Keratinocyte (primary cell): ENCODE measurements around the gene LIPN. TPM values are rescaled to one million over a fixed set of nuclear protein-coding genes. Genes with fewer than 3 reads are reported as not detected.
A peak's percentile ranks its signal among the peaks of the same experiment; 100 is the strongest.

Experiments
- DNase-seq: peaks from one replicate; pipeline ENCODE4 v3.0.0-alpha.2; 2011; ENCODE audit warnings: low read depth, missing footprints, low spot score
- FAIRE-seq: peaks from 2 replicates; lab custom pipeline; 2011; peaks lifted over from hg19 to GRCh38; lab: Jason Lieb, UNC
- H2AFZ ChIP-seq: 2 replicates; pipeline ENCODE4 v1.6.0; 2012; ENCODE audit warnings: low read length, control low read depth, inconsistent platforms; ENCODE audit not compliant: control insufficient read depth
- H3K27ac ChIP-seq: 2 replicates; pipeline ENCODE4 v1.5.1; 2011; ENCODE audit warnings: low read length; ENCODE audit not compliant: control insufficient read depth, insufficient read depth
- H3K27me3 ChIP-seq: 3 replicates; pipeline ENCODE4 v1.6.0; 2011; ENCODE audit warnings: low read length; ENCODE audit not compliant: control insufficient read depth, insufficient read depth; ENCODE audit errors: extremely low read depth
- H3K36me3 ChIP-seq, 2 experiments: 2 replicates in 1 of 2; 3 replicates in 1 of 2; pipeline ENCODE4 v1.5.1; 2011; ENCODE audit warnings: low read length in 2 of 2, mild to moderate bottlenecking in 1 of 2; ENCODE audit not compliant: control insufficient read depth in 2 of 2, insufficient read depth in 2 of 2; ENCODE audit errors: extremely low read depth in 1 of 2
- H3K4me1 ChIP-seq: 3 replicates; pipeline ENCODE4 v1.5.1; 2011; ENCODE audit warnings: low read length; ENCODE audit not compliant: control insufficient read depth, insufficient read depth; ENCODE audit errors: extremely low read depth
- H3K4me2 ChIP-seq: 3 replicates; pipeline ENCODE4 v1.6.0; 2011; ENCODE audit warnings: low read depth, low read length; ENCODE audit not compliant: control insufficient read depth, insufficient read depth; ENCODE audit errors: extremely low read depth
- H3K4me3 ChIP-seq, 3 experiments: fragments of 200-600 bp in 1 of 3; sonication (generic) in 1 of 3; 2 replicates in 2 of 3; 3 replicates in 1 of 3; pipeline ENCODE4 v1.5.1; 2011 to 2016; ENCODE audit warnings: low read length in 3 of 3, mild to moderate bottlenecking in 3 of 3, control low read depth in 2 of 3, inconsistent platforms in 1 of 3, low read depth in 1 of 3, mixed read lengths in 1 of 3, mixed run types in 1 of 3, moderate library complexity in 1 of 3; ENCODE audit not compliant: control insufficient read depth in 2 of 3, insufficient read depth in 2 of 3; ENCODE audit errors: extremely low read depth in 1 of 3
- H3K79me2 ChIP-seq: 2 replicates; pipeline ENCODE4 v1.6.0; 2012; ENCODE audit warnings: low read length; ENCODE audit not compliant: control insufficient read depth, insufficient read depth
- H3K9ac ChIP-seq: 3 replicates; pipeline ENCODE4 v1.6.0; 2011; ENCODE audit warnings: low read length; ENCODE audit not compliant: control insufficient read depth, insufficient read depth; ENCODE audit errors: extremely low read depth
- H3K9me1 ChIP-seq: 3 replicates; pipeline ENCODE4 v1.6.0; 2011; ENCODE audit warnings: low read length; ENCODE audit not compliant: control insufficient read depth, insufficient read depth; ENCODE audit errors: extremely low read depth
- H3K9me3 ChIP-seq: 2 replicates; pipeline ENCODE4 v1.5.1; 2012; ENCODE audit warnings: low read depth, low read length; ENCODE audit not compliant: control insufficient read depth
- H4K20me1 ChIP-seq: 3 replicates; pipeline ENCODE4 v1.6.0; 2011; ENCODE audit warnings: low read length; ENCODE audit not compliant: control insufficient read depth, insufficient read depth; ENCODE audit errors: extremely low read depth
- CTCF ChIP-seq, 3 experiments: IDR thresholded peaks in 1 of 3; conservative IDR thresholded peaks in 1 of 3; optimal IDR thresholded peaks in 1 of 3; 2 replicates in 2 of 3; 3 replicates in 1 of 3; pipeline versions ENCODE3 to v1.5.1; 2011; ENCODE audit warnings: low read length in 3 of 3, mild to moderate bottlenecking in 3 of 3, moderate library complexity in 2 of 3, control low read depth in 1 of 3, inconsistent platforms in 1 of 3; ENCODE audit not compliant: insufficient read depth in 2 of 3; ENCODE audit errors: extremely low read depth in 1 of 3
- EZH2 ChIP-seq: IDR thresholded peaks from one replicate; pipeline ENCODE4 v1.6.1; 2012; ENCODE audit warnings: inconsistent platforms, mild to moderate bottlenecking, low read length, moderate library complexity
- dilution Hi-C: fragments of 300-500 bp; cut with MboI; formaldehyde crosslinking; loops from one replicate; pipeline ENCODE4 v1.7.0; 2020; ENCODE audit warnings: low sequenced_read_pairs; ENCODE audit not compliant: extremely low pct_ligation_motif_present
- polyA plus RNA-seq, 5 experiments: library from polyadenylated mRNA; depleted of rRNA in 3 of 5; stranded (reverse) in 3 of 5; stranded (forward) in 1 of 5; unstranded in 1 of 5; fragments of >200 nt; gene quantifications; 1 replicate in 1 of 5; 2 replicates in 3 of 5; 3 replicates in 1 of 5; pipeline versions ENCODE4 v1.2.1 to v1.2.3, GENCODE V29; 2011 to 2012; ENCODE audit warnings: missing spikeins in 2 of 5, low read depth in 1 of 5, low replicate concordance in 1 of 5

The LIPN gene
- polyA plus RNA-seq, 1 donor (not counting 4 experiments of a cell fraction or from before 2014, with no cell fraction given) = 0.20 TPM

GRCh38 chr10:88728107-88728763 is 31.6 kb upstream of the LIPN start:
- Histone ChIP-seq H3K4me1 (peaks cover 4% of the 10 kb centered on the region), H3K9me3 (no peaks in the 10 kb centered on the region), H3K79me2 (no peaks in the 10 kb centered on the region), H4K20me1 (no peaks in the 10 kb centered on the region), H3K9ac (no peak overlapping the region), H2AFZ (no peak overlapping the region), H3K27ac (no peak overlapping the region), H3K4me2 (no peak overlapping the region), H3K9me1 (no peaks in the 10 kb centered on the region), H3K36me3 (no peaks in the 10 kb centered on the region), H3K27me3 (peaks cover 3% of the 10 kb centered on the region), H3K4me3 (no peak overlapping the region)
- no peak for DNase-seq
- dilution Hi-C loops = no loop called here
- TF ChIP-seq EZH2 = no peak
- TF ChIP-seq CTCF (optimal IDR thresholded peaks at IDR 0.05 in 1 of 3, IDR thresholded peaks at IDR 0.05 in 1 of 3, conservative IDR thresholded peaks at IDR 0.05 in 1 of 3; ENCODE audit: extremely low read depth in 1 of 3, insufficient read depth in 2 of 3, low read length in 3 of 3) = peak in 2 of 3 experiments; percentile 59 to 62
- no peak for FAIRE-seq

GRCh38 chr10:88730864-88731263 is 29.0 kb upstream of the LIPN start:
- no peak overlapping the region for H3K27ac ChIP-seq
- H4K20me1 ChIP-seq = no peaks in the 10 kb centered on the region
- no peak for FAIRE-seq
- peak overlapping the region; percentile 28 for H2AFZ ChIP-seq
- no peak for DNase-seq
- dilution Hi-C loops = no loop called here
- TF ChIP-seq EZH2 (no peak), CTCF (optimal IDR thresholded peaks at IDR 0.05 in 1 of 3, IDR thresholded peaks at IDR 0.05 in 1 of 3, conservative IDR thresholded peaks at IDR 0.05 in 1 of 3; ENCODE audit: extremely low read depth in 1 of 3, insufficient read depth in 2 of 3, low read length in 3 of 3) (no peak)
- no peak overlapping the region for H3K9ac ChIP-seq
- H3K4me1 ChIP-seq = peaks cover 12% of the 10 kb centered on the region
- no peak overlapping the region for H3K4me2 ChIP-seq
- peaks cover 3% of the 10 kb centered on the region for H3K27me3 ChIP-seq
- no peaks in the 10 kb centered on the region for H3K36me3 ChIP-seq
- no peak overlapping the region for H3K4me3 ChIP-seq
- H3K9me3 ChIP-seq = no peaks in the 10 kb centered on the region
- no peaks in the 10 kb centered on the region for H3K79me2 ChIP-seq
- no peaks in the 10 kb centered on the region for H3K9me1 ChIP-seq
